Sigmoid colon (tissue), 4 donors: Measurements from ENCODE around the gene OR2A42.
"Not testable (repeated sequence)": the region's sequence is repeated elsewhere in the genome, so short reads cannot be mapped to it uniquely, and the experiment has no call there.

ENCODE experiments used
- CTCF ChIP-seq, 4 experiments: fragments of 450-650 bp in 3 of 4; fragments of 200-600 bp in 1 of 4; IDR thresholded peaks; one replicate each; pipeline ENCODE4 v1.5.1; 2016 to 2019; ENCODE audit warnings: antibody characterized with exemption in 4 of 4, mild to moderate bottlenecking in 3 of 4, moderate library complexity in 2 of 4
- POLR2A ChIP-seq, 2 donors: fragments of 450-650 bp; IDR thresholded peaks; one replicate each; pipeline ENCODE4 v1.6.1; 2016; ENCODE audit warnings: antibody characterized with exemption in 2 of 2, mild to moderate bottlenecking in 2 of 2, moderate library complexity in 2 of 2
- POLR2AphosphoS5 ChIP-seq, 4 donors: sonication (generic); formaldehyde crosslinking; IDR thresholded peaks; one replicate each; pipeline ENCODE4 v1.6.1; 2017; ENCODE audit warnings: antibody characterized with exemption in 4 of 4

GRCh38 chr7:144195212-144195872 is 44.1 kb downstream of the OR2A42 start, which contains the start of gene ARHGEF35:
- TF ChIP-seq POLR2A, CTCF, POLR2AphosphoS5 (IDR thresholded peaks at IDR 0.05): not testable (repeated sequence)
